NCI-H524 (cell line): Measurements from ENCODE around the gene AZGP1.
"Not testable (repeated sequence)": the region's sequence is repeated elsewhere in the genome, so short reads cannot be mapped to it uniquely, and the experiment has no call there.

ENCODE experiments used
- DNase-seq, 2 experiments: peaks; one replicate each; lab custom pipeline; 2025; lab: John Stamatoyannopoulos, UW

Gene AZGP1

DNA sequence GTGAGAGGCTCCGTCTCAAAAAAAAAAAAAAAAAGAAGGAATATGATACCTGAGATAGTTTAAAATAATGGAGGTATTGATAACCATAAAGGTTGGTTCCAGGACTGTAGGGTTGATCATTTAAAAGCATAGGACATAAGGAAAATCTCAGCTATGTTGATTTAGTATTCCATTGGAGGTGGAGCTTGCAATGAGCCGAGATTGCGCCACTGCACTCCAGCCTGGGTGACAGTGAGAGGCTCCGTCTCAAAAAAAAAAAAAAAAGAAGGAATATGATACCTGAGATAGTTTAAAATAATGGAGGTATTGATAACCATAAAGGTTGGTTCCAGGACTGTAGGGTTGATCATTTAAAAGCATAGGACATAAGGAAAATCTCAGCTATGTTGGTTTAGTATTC, 23.2 kb downstream of the AZGP1 start:
- not testable (repeated sequence) for DNase-seq

DNA sequence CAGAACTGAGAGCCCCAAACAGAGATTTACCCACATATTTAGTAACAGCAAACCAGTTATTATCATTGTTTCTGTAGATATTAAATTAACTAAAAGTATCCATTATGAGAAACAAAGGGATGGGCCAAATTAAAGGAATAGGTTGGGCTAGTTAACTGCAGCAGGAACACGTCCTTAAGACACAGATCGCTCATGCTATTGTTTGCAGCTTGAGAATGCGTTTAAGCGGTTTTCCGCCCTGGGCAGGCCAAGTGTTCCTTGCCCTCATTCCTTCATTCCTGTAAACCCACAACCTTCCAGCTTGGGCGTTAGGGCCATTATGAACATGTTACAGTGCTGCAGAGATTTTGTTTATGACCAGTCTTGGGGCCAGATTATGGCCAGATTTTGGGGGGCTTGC, 25.0 kb downstream of the AZGP1 start:
- DNase-seq = not testable (repeated sequence)

DNA sequence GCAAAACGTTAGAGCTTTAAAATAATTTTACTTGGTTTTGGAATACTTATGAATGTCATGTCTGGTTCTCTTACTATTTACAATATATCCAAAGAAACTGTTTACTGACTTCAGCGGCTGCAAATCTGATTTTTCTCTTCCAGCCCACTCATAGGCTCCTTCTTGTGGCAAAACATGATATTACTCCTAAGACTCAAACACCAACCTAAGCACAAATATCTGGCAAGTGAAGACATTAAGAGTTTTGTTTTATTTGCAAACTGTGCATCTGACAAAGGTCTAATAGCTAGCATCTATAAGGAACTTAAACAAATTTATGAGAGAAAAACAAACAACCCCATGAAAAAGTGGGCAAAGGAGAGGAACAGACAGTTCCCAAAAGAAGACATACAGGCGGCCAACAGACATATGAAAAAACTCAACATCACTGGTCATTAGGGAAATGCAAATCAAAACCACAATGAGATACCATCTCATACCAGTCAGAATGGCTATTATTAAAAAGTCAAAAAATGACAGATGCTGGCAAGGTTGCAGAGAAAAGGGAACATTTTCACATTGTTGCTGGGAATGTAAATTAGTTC, 26.1 kb downstream of the AZGP1 start:
- no peak for DNase-seq

DNA sequence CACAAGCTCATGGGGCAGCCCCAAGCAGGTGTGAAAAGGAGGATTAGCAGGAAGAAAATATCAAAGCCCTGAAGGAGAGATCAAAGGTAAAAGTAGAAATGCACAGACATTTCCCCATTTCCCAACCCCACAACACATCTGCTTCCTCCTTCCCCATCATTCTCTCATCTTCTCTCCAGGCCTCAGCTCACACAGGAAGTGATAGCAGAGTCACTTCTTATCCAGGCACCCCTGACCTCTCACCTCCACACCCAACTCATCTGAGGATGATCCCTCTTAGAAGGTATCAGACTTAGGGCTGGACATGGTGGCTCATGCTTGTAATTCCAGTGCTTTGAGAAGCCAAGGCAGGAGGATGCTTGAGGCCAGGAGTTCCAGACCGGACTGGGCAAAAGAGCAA, 28.2 kb downstream of the AZGP1 start:
- no peak for DNase-seq

DNA sequence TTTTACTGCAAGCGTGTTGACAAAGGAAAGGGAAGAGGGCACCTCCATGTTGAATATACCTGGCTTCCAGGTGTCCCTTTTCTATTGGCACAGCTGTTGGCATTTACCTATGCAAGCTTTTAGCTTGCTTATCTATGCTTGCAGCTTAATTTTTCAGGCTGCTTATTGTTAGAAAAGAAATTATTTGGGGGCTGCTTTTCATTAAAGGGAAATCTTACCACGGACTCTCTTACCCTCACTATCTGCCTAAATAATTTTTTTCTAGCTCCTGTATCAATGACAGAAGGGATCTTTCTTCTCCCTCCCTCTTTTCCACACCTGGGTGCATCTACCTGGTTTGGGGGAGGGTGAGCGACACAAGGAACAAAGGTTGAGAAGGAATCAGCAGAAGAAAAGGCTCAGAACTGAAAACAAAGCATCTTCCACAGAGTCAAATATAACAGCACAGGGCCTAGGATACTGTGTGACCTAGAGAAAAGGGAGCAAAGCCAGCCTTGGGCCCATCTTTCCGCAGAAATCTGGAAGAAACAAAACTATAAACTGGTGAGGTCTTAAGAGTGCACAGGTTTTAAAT, 31.2 kb downstream of the AZGP1 start:
- DNase-seq = no peak

DNA sequence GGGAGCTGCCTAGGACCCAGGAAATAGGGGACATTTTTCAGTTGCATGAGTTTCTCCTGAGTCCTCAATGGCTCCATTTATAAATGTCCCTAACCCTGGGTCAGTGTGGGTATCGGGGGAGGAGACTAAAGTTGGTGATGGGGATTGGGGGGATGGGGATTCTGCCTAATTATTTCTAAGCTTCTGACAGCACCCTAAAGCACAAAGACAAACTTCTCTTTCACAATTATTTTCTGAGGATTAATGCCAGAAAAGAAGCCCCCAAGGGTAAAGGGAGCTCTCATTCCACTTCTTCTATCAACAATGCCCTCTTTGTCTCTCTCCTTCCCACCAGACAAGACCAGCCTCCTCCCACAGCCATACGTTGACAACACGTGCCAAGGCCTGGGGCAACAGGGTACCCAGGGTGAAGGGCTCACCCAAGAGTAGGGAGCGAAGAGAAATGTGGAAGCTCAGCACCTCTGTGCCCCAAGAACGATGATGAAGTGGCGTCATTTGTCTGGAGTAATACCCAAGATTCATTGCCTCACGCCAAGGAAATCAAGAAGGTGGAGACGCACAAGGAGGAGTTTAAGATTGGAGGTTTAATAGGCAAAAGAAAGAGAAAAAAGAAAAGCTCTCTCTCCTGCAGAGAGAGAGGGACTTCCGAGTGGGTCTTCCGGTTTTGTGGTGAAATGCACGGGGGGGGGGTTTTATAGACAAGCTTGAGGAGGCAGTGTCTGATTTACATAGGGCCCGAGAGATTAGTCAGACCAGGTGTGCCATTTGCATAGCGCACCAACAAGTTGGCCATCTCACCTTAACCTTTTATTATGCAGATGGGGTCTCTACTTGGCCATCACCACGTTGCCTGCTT, 32.0 kb downstream of the AZGP1 start:
- no peak for DNase-seq

DNA sequence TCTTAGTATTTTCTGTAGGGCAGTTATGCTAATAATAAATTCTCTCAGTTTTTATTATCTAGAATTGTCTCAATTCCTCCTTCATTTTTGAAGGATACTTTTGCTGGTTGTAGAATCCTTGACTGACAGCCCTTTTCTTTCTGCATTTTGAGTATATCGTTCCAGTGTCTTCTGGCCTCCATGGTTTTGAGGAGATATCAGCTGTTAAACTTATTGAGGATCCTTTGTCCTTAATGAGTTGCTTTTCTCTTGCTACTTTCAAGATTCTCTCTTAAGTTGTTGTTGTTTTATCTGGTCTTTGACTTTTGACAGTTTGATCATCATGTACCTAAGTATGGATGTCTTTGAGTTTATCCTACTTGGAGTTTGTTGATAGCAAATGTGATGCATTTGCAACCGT, 37.5 kb downstream of the AZGP1 start:
- DNase-seq = no peak

DNA sequence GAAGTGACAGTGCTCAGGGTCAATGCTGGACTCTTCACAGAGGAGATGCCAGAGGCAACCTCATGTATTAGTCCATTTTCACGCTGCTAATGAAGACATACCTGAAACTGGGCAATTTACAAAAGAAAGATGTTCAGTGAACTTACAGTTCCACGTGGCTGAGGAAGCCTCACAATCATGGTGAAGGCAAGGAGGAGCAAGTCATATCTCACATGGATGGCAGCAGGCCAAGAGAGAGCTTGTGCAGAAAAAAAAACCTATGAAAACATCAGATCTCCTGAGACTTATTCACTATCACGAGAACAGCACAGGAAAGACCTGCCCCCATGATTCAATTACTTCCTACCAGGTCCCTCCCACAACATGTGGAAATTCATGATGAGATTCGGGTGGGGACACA, 40.8 kb downstream of the AZGP1 start:
- DNase-seq = not testable (repeated sequence)

DNA sequence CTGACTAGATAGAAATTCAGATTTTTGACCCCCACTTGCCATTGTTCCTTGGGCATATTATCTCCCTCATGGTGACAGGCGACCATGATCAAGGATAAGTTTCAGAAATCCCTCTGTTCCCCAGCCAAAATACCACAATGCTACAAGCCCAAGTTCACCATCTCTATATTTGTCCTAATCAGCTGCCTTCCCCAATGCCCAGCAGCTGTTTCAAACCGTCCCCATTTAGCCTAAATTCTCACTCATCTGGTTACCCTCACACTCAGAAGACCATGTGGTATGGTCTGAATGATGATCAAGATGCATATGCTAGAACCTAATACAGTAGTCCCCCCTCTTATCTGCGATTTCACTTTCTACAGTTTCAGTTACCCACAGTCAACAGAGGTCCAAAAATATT, 45.5 kb downstream of the AZGP1 start:
- no peak for DNase-seq

DNA sequence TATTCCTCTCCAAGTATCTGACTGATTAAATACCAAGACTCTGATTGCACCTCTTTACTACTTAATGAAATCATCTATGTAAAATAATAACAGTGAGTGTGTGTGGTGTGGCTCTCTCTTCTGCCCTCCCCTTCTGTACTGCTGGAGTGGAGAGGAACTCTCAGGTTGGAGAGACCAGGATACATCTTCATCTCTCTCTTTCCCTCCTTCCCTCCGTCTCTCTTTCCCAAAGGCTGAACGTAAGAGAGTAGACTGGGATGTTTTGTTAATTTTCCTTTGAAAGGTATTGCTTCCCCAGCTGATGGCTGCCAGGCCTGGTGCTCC, 46.1 kb downstream of the AZGP1 start:
- DNase-seq = no peak

DNA sequence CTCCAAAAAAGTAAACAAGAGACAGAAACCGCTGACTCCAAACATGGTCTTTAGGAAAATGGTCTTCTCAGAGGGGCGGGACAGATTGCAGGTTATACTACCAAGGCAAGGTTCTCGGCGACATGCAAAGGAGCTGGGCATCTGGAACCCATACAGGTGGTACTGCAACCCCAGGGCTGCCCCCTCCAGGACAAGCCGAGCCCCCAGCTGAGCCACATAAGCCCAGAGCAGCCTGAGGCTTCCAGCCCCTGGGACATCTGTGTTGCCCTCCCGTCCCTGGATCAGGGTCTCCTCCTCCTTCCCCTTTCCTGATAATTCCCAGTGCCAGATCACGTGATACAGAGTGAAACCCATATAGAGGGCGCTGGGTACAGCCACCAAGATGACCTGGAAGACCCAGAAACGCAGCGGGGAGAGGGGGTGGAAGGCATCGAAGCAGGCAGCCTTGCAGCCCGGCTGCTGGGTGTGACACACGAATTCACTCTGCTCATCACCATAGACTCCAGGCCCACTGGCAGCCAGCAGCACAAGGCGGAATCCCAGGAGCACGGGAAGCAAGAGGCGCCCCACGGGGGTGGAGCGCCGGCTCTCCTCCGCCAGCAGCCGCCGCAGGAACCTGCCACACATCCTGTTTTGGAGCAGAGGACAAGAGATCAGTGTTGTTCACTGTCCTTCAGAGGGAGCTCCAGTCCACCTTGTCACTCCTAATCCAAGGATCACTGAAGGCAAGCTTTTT, 46.7 kb downstream of the AZGP1 start, which contains the start of gene GJC3:
Gene GJC3 (minus strand): TSS at position 627 of the 736 bp plus-strand sequence. CDS start 0 bp downstream, at position 627.
- peak; percentile 54 to 73 for DNase-seq

DNA sequence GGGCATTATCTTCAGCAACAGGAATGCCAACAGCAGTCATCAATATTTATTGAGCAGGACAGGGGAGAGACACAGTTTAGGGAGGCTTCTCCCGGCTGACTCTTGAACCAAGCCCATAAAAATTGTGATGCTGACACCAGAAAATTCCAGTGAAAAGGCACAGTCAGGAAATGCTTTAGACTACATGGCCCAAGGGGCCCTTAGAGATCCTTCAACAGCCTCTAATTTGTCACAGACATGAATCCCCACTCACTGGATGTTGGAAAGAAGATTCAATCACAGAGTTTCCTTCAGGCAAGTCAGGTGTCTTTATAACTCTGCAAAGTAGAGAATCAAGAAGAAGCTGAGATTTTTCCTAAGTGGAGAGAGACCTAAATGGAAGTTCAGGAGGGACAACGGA, 47.6 kb downstream of the AZGP1 start:
- DNase-seq = no peak

DNA sequence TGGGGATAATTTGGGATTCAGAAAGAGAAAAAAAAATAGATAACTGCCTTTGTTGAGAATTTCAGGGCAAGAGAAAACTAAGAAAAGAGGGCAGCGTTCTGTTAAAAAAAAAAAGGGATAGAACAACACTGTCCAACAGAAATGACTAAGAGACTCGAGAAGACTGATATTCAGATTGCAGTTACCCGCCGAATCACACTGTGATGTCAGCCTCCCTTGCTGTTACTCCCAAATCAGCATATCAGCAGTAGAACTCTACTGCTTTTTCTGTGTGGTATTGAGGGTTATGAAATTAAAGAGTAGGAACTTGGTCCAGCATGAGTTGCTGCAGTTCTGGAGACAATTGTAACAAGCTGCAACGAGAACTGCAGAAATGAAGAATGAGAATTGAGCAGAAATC, 48.3 kb downstream of the AZGP1 start:
- DNase-seq = no peak

DNA sequence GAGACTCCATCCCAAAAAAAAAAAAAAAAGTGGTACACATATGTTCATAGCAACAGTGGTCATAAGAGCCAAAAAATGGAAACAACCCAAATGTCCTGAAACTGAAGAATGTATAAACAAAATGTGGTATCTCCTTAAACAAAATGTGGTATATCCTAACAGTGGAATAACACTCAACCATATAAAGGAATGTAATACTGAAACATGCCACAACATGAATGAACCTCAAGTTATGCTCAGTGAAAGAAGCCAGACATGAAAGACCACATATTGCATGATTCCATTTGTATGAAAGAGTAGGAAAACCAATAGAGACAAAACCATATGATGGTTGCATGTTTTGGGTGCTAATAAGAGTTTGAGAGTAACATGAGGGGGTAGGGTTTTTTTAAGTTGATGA, 49.5 kb downstream of the AZGP1 start:
- no peak for DNase-seq

DNA sequence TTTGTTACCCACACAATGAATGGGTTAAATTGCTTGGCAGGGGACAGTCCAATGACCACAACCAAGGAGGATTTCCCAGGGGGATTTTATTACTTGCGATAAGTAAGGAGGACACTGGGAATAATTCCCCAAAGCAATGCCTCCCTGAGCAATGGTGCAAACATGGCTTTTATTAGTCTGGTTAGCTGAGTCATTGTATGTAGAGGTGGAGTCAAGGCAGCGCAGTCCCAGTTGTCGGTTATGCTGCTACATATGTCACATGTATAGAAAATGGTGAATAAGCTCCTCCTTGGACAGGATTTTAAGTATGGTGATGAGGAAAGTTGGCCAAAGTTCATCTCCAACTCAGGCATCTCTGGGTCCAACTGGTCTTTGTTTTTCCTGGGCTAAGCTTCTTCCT, 52.6 kb downstream of the AZGP1 start:
- DNase-seq = no peak

DNA sequence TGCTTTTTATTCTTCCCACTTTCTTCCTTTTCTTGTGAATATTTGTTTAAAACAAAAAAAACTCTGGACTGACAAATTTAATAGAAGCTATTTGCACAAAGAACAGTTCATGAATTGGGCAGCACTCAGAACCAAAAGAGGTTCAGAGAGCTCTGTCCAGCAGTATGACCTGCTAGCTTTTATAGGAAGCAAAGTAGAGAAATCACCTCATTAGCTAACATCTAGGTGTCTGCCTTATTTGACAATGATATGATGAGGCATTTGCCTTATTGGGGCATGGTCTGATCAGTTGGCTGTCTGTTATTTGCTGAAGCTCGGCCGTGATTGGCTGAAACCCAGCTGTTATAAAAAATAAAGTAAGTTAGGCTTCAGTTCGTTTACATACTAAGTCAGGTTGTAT, 55.7 kb downstream of the AZGP1 start:
- no peak for DNase-seq

DNA sequence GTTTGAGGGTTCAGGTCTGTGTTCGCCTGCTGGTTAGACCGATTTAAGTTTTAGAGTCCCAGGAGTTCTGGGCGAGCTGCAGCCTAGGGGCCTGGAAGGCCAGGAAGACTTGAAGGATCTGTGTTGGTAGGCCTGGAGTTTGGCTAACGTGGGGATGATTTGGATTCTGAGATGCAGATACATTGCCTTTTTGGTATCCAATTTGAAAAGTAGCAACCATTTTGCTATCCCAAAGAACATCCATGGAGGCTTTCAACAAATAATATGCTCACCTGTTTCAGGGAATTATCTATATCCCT, 56.1 kb downstream of the AZGP1 start:
- no peak for DNase-seq

DNA sequence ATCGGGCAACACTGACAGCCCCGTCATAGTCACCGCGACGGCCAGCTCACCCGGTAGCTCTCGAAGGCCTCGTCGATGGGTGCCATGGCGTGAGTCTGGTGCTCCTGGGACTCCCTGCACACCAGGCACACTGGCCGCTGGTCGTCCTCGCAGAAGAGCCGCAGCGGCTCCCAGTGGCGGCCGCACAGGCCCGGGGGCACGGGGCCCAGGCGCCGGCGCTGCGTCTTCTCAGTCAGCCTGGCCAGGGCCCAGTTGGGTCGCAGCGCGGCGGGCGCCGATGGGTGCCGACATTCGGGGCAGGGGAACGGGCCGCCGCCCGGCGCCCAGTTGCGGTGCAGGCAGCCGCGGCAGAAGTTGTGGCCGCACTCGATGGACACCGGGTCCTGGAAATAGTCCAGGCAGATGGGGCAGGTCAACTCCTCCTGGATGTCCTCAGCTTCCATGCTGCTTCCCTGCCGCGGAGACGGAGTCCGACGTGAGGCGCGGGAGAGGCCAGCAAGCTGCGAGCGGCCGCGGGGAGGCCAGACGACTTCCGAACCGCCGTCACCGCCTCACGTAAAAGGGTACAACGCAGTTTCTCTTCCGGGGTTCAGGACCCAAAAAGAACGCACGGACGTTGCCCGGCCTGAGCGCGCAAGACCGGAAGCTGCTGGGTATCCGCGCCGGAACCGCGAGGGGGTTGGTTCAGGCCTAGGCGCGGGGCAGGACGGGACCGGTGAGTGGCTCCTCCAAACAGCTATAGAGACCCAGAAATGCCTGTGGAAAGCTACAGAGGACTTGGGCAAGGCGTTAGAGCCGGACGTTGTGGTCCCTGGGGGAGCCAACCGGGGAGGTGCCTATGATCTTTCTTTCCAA, 56.6 kb downstream of the AZGP1 start, which contains the start of gene TRIM4:
Gene TRIM4 (minus strand): TSS at position 572 of the 855 bp plus-strand sequence. CDS start 129 bp downstream, at position 443.
- peak; percentile 73 to 81 for DNase-seq
